Erythroblast (primary cell): ENCODE measurements around the gene IQSEC1.

ENCODE experiments used
- GATA1 ChIP-seq: IDR thresholded peaks from 2 replicates; pipeline ENCODE4 v1.6.1; 2011; ENCODE audit warnings: low read depth, mild to moderate bottlenecking, control low read depth, low read length, moderate library complexity
- POLR2A ChIP-seq: IDR thresholded peaks from 2 replicates; pipeline ENCODE4 v1.6.1; 2011; ENCODE audit warnings: mild to moderate bottlenecking, low read length

DNA sequence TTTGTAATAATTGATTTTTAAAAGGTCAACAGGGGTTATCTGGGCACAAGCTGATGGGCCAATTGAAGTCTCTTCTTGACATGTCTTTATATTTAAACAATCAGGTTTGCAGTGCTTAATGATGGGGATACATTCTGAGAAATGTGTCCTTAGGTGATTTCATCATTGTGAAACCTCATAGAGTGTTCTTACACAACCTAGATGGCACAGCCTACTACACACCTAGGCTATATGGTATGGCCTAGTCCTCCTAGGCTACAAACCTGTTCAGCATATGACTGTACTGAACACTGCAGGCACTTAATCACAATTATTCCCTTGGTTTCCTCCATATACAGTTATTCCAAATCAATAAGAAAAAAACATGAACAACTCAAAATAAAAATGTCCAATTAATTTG, 75.8 kb downstream of the IQSEC1 start:
- TF ChIP-seq POLR2A (no peak), GATA1 (no peak)
